Activated CD4-positive, alpha-beta memory T cell treated with anti-CD3 and anti-CD28 coated beads for 36 hours (primary cell): Measurements from ENCODE around the gene CAPN3. TPM values are rescaled to one million over a fixed set of nuclear protein-coding genes. Genes with fewer than 3 reads are reported as not detected.
A peak's percentile ranks its signal among the peaks of the same experiment; 100 is the strongest.

ENCODE experiments used
- CTCF ChIA-PET: fragments of 350-600 bp; sonication (Branson Sonifier 250); formaldehyde crosslinking; loops from one replicate; lab custom pipeline; 2021; ENCODE audit warnings: antibody characterized with exemption, inconsistent platforms; lab: Charles Lee
- POLR2A ChIA-PET: fragments of 350-600 bp; sonication (Branson Sonifier 250); formaldehyde crosslinking; loops from one replicate; lab custom pipeline; 2021; ENCODE audit warnings: antibody characterized with exemption; lab: Charles Lee
- DNase-seq: peaks from one replicate; pipeline ENCODE4 v3.0.0-alpha.2; 2020
- H3K27ac Mint-ChIP-seq: one replicate; pipeline ENCODE4 v1.8.0; 2021; ENCODE audit warnings: mixed read lengths
- H3K27me3 Mint-ChIP-seq: one replicate; pipeline ENCODE4 v1.8.0; 2021; ENCODE audit warnings: mixed read lengths
- H3K36me3 Mint-ChIP-seq: one replicate; pipeline ENCODE4 v1.8.0; 2021; ENCODE audit warnings: mixed read lengths
- H3K4me1 Mint-ChIP-seq: one replicate; pipeline ENCODE4 v1.8.0; 2021; ENCODE audit warnings: low read depth, mixed read lengths
- H3K4me3 Mint-ChIP-seq: one replicate; pipeline ENCODE4 v1.8.0; 2021; ENCODE audit warnings: mild to moderate bottlenecking, mixed read lengths
- H3K9me3 Mint-ChIP-seq: one replicate; pipeline ENCODE4 v1.8.0; 2021; ENCODE audit warnings: mixed read lengths
- intact Hi-C: fragments of 100-400 bp; cut with micrococcal nuclease; formaldehyde crosslinking; loops from one replicate; pipeline ENCODE4 v1.15.1; 2023
- total RNA-seq, 2 experiments: library from RNA; stranded (reverse); gene quantifications; one replicate each; pipeline ENCODE4 v1.2.3, GENCODE V29; 2021

Gene CAPN3
- total RNA-seq, 2 experiments from 2014 or later: 2.2 to 2.7 TPM

DNA sequence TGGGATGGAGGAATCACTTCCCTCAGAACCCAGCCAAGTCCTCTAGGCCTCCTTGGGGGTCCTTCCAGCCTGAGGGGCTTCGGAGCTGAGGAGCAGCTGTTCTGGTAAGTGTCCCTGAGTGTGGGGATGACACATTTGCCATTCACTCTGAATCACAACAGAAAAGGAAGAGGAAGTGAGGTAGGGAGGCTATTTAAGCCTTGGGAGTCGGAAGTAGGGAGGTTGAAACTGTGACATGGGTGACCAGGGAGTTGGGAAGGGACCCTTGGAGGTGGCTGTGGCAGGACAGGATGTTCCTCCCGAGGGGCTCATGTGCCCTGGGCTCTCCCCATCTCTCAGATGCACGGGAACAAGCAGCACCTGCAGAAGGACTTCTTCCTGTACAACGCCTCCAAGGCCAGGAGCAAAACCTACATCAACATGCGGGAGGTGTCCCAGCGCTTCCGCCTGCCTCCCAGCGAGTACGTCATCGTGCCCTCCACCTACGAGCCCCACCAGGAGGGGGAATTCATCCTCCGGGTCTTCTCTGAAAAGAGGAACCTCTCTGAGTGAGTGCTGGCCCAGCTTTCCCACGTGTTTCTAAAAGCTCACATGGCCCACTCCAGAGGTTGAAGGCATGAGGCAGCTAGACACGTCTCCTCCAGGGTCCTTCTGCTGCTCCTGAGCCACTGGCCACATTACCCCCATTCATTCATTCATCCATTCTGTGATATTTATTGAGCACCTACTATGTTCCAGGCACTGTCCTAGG lies 43.3 kb downstream of the CAPN3 start:
- intact Hi-C loops: no loop called here
- Mint-ChIP-seq H3K36me3 (no peaks in the 10 kb centered on the region), H3K9me3 (no peaks in the 10 kb centered on the region), H3K4me1 (no peaks in the 10 kb centered on the region), H3K4me3 (no peak overlapping the region), H3K27ac (no peak overlapping the region), H3K27me3 (no peaks in the 10 kb centered on the region)
- no peak for DNase-seq
- CTCF ChIA-PET: no interaction called here
- POLR2A ChIA-PET: no interaction called here

- H3K27ac Mint-ChIP-seq: no peak overlapping the region
- no peaks in the 10 kb centered on the region for H3K27me3 Mint-ChIP-seq
- no peaks in the 10 kb centered on the region for H3K4me1 Mint-ChIP-seq
- POLR2A ChIA-PET: no interaction called here
- H3K36me3 Mint-ChIP-seq: no peaks in the 10 kb centered on the region
- no peak overlapping the region for H3K4me3 Mint-ChIP-seq
- H3K9me3 Mint-ChIP-seq: no peaks in the 10 kb centered on the region
- DNase-seq: no peak
- intact Hi-C loops: no loop called here
- CTCF ChIA-PET: no interaction called here
Observed at GRCh38 chr15:42403389-42403788, 44.1 kb downstream of the CAPN3 start.

DNA sequence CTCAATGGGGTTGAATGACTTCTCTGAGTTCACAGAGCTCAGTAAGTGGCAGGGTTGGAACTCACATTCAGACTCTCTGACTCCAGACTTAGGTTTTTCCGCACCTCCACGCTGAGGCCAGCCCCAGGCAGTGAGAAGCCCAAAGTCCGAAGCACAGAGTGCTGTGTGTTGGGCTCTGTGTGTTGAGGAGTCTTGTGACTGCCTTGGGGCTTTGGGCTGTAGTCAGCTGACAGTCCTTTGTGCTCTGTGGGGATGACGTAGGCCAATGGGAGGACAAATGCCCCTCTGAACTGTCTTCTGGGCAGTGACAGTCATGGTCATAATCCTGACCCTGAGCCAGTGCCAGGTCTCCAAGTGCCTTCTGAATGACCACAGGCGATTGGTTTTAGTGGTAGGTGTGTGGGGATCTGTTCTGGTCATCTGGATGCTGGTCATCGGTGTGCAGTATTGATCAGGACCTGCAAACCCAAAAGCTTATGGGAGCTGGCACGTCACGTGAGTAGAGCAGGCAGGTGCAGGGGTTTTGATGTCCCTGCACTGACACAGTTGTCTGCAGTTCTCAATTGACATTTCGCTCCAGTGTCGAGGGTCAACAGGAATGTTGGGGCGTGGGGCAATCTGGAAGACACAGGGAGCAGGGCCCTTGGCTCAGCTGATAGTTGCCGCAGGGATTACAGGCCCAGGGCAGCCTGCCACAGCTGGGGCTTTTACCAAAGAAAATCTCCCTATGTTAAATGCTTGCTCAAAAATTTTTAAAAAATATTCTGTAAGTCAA lies 45.3 kb downstream of the CAPN3 start:
- no peaks in the 10 kb centered on the region for H3K27me3 Mint-ChIP-seq
- H3K4me3 Mint-ChIP-seq: no peak overlapping the region
- ChIA-PET POLR2A (no interaction called here), CTCF (no interaction called here)
- DNase-seq: no peak
- H3K36me3 Mint-ChIP-seq: no peaks in the 10 kb centered on the region
- no peaks in the 10 kb centered on the region for H3K4me1 Mint-ChIP-seq
- no peaks in the 10 kb centered on the region for H3K9me3 Mint-ChIP-seq
- intact Hi-C loops: no loop called here
- H3K27ac Mint-ChIP-seq: no peak overlapping the region

DNA sequence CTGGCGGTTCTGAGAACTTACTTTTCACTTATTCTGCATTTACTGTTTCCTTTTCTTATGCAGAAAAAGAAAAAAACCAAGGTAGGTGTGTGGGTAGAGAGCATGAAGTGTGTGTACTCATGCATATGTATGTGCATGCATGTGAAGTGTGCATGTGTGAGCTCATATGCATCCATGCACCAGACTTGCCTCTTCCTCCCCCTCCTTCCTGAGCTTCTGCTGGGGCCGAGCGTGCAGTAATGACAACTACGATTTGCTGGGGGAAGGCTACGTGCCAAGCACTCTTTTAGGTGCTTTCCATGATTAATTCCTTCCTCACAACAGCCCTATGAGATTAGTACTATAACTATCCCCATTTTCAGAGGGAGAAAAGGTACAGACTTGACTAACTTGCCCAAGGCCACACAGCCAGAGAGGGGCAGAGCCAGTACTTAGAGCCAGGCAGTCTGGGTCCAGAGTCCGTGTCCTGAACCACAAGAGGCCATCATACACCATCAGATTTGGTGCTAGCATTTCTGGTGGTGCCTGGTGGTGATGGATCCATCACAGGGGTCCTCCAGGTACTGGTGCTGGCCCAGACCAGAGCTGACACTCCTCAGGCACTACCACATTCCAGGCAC lies 46.7 kb downstream of the CAPN3 start:
- H3K4me1 Mint-ChIP-seq: no peaks in the 10 kb centered on the region

DNA sequence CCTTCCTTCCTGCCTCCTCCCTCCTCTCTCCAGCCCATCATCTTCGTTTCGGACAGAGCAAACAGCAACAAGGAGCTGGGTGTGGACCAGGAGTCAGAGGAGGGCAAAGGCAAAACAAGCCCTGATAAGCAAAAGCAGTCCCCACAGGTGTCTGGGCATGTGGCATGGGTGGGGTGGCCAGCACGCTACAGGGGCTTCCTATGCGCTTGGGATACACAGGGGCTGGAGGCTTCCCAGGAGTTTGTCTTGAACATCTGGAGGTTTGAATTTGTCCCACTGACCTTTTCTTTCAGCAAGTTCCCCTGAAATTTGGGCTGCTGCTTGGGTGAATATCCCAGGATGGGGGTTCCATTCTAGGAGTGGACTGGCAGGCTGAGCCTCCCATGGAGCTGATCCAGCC lies 48.9 kb downstream of the CAPN3 start:
- H3K4me3 Mint-ChIP-seq: no peak overlapping the region
- H3K36me3 Mint-ChIP-seq: no peaks in the 10 kb centered on the region
- no peaks in the 10 kb centered on the region for H3K27me3 Mint-ChIP-seq
- H3K4me1 Mint-ChIP-seq: no peaks in the 10 kb centered on the region
- H3K27ac Mint-ChIP-seq: no peak overlapping the region
- ChIA-PET POLR2A (no interaction called here), CTCF (no interaction called here)
- DNase-seq: no peak
- intact Hi-C loops: no loop called here
- H3K9me3 Mint-ChIP-seq: no peaks in the 10 kb centered on the region

More for the DNA sequence above, 46.7 kb downstream of the CAPN3 start:
- no peak for DNase-seq
- Mint-ChIP-seq H3K4me3 (no peak overlapping the region), H3K9me3 (no peaks in the 10 kb centered on the region), H3K27me3 (no peaks in the 10 kb centered on the region), H3K36me3 (no peaks in the 10 kb centered on the region), H3K27ac (no peak overlapping the region)
- intact Hi-C loops: no loop called here
- ChIA-PET POLR2A (no interaction called here), CTCF (no interaction called here)

- Mint-ChIP-seq H3K4me1 (no peaks in the 10 kb centered on the region), H3K9me3 (no peaks in the 10 kb centered on the region), H3K27me3 (no peaks in the 10 kb centered on the region), H3K27ac (no peak overlapping the region), H3K4me3 (no peak overlapping the region), H3K36me3 (no peaks in the 10 kb centered on the region)
- POLR2A ChIA-PET: no interaction called here
- DNase-seq: no peak
- CTCF ChIA-PET: no interaction called here
- intact Hi-C loops: no loop called here
Observed at GRCh38 chr15:42409011-42409410, 49.7 kb downstream of the CAPN3 start.

DNA sequence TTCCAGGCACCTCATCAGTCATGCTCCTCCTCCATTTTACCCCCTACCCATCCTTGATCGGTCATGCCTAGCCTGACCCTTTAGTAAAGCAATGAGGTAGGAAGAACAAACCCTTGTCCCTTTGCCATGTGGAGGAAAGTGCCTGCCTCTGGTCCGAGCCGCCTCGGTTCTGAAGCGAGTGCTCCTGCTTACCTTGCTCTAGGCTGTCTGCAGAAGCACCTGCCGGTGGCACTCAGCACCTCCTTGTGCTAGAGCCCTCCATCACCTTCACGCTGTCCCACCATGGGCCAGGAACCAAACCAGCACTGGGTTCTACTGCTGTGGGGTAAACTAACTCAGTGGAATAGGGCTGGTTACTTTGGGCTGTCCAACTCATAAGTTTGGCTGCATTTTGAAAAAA lies 52.6 kb downstream of the CAPN3 start:
- Mint-ChIP-seq H3K9me3 (no peaks in the 10 kb centered on the region), H3K4me3 (no peak overlapping the region), H3K4me1 (no peaks in the 10 kb centered on the region), H3K36me3 (no peaks in the 10 kb centered on the region), H3K27me3 (no peaks in the 10 kb centered on the region), H3K27ac (no peak overlapping the region)
- ChIA-PET POLR2A (no interaction called here), CTCF (no interaction called here)
- intact Hi-C loops: no loop called here
- DNase-seq: no peak

- Mint-ChIP-seq H3K27me3 (no peaks in the 10 kb centered on the region), H3K9me3 (no peaks in the 10 kb centered on the region), H3K27ac (no peak overlapping the region), H3K4me1 (no peaks in the 10 kb centered on the region), H3K4me3 (no peak overlapping the region), H3K36me3 (peaks cover 11% of the 10 kb centered on the region)
- POLR2A ChIA-PET: no interaction called here
- CTCF ChIA-PET: no interaction called here
- DNase-seq: no peak
- intact Hi-C loops: no loop called here
Observed at GRCh38 chr15:42413920-42414319, 54.6 kb downstream of the CAPN3 start.

GRCh38 chr15:42419369-42419768 lies 60.1 kb downstream of the CAPN3 start:
- no peak for DNase-seq
- peaks cover 20% of the 10 kb centered on the region for H3K36me3 Mint-ChIP-seq
- ChIA-PET POLR2A (no interaction called here), CTCF (no interaction called here)
- H3K9me3 Mint-ChIP-seq: no peaks in the 10 kb centered on the region
- H3K4me3 Mint-ChIP-seq: no peak overlapping the region
- intact Hi-C loops: no loop called here
- H3K27ac Mint-ChIP-seq: no peak overlapping the region
- H3K4me1 Mint-ChIP-seq: no peaks in the 10 kb centered on the region
- no peaks in the 10 kb centered on the region for H3K27me3 Mint-ChIP-seq

DNA sequence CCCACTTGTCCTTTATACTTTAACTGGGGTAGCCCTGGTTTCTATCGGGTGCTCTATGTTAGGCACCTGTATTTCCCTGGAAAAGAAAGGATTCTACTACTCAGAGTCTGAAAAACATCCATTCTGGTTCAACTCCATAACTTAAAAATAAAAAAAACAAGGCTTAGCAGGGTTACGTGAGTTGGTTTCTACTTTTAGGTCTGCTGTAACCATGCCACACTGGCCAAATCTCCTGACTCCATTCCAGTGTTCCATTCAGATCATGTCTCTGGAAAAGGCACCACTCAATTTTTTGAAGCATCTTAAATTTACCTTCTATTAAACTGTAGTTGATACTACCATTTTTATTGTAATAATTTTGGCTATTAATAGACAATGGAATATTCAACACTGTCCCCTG lies 62.1 kb downstream of the CAPN3 start:
- Mint-ChIP-seq H3K9me3 (no peaks in the 10 kb centered on the region), H3K27ac (no peak overlapping the region), H3K36me3 (peaks cover 31% of the 10 kb centered on the region), H3K4me1 (no peaks in the 10 kb centered on the region), H3K27me3 (no peaks in the 10 kb centered on the region), H3K4me3 (no peak overlapping the region)
- ChIA-PET POLR2A (no interaction called here), CTCF (no interaction called here)
- DNase-seq: no peak
- intact Hi-C loops: no loop called here

DNA sequence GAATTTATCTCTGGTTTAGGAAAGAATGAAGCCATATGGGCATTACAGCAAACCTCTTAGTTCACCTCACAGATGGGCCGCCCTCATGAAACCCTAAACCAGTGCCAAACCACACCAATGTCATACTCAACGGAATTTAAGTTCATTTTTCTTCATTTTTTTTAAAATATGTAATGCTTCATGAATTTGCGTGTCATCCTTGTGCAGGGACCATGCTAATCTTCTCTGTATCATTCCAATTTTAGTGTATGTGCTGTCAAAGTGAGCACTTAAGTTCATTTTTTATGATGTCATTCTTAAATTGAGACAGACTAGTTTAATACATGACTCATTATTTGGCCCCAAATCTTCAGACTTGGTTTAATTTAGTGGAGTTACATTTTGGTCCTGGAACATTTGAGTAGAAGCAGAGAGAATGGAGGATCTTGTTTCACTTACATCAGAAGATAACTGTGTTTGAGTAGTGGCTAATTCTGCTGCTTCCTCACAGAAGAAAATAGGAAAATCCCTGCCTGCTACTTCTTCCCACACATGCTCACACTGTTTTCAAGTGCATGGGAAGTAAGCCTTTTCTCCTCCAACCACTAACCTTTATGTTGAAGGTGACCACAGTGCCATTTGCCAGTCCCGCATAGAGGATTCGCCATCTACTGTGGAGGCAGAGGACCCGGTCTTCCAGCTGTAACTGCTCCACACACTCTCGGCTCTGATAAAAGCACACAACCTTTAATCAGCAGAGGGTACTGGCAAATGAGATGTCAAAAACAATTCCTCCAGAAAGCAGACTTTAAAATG lies 68.3 kb downstream of the CAPN3 start:
- intact Hi-C loops: no loop called here
- H3K27me3 Mint-ChIP-seq: no peaks in the 10 kb centered on the region
- peak overlapping the region; percentile 9 for H3K27ac Mint-ChIP-seq
- no peaks in the 10 kb centered on the region for H3K9me3 Mint-ChIP-seq
- peaks cover 33% of the 10 kb centered on the region for H3K36me3 Mint-ChIP-seq
- ChIA-PET POLR2A (no interaction called here), CTCF (no interaction called here)
- peaks cover 6% of the 10 kb centered on the region for H3K4me1 Mint-ChIP-seq
- no peak for DNase-seq
- H3K4me3 Mint-ChIP-seq: no peak overlapping the region
